Natural killer cell (primary cell): Measurements from ENCODE around the gene MGARP. TPM values are rescaled to one million over a fixed set of nuclear protein-coding genes. Genes with fewer than 3 reads are reported as not detected.

Experiments
- ATAC-seq, 3 donors: fragments of 150-1000 bp in 2 of 3; fragments of 200-7000 bp in 1 of 3; cut with Tn5 transposase; 1 replicate in 1 of 3; 2 replicates in 2 of 3; pipeline ENCODE4 v1.10.0; 2021; ENCODE audit warnings: mild to moderate bottlenecking in 2 of 3, moderate library complexity in 2 of 3
- DNase-seq, 2 donors: peaks; one replicate each; pipeline versions ENCODE4 v3.0.0 to v3.0.0-alpha.2; 2013 to 2021; ENCODE audit warnings: mixed read lengths in 1 of 2
- H3K27ac ChIP-seq: one replicate; pipeline ENCODE4 v1.5.1; 2013; ENCODE audit warnings: mild to moderate bottlenecking, low read length
- H3K27me3 ChIP-seq: one replicate; pipeline ENCODE4 v1.6.1; 2013; ENCODE audit warnings: low read length; ENCODE audit not compliant: control insufficient read depth, insufficient read depth
- H3K36me3 ChIP-seq: one replicate; pipeline ENCODE4 v1.6.1; 2013; ENCODE audit warnings: low read length; ENCODE audit not compliant: control insufficient read depth, insufficient read depth
- H3K4me1 ChIP-seq: one replicate; pipeline ENCODE4 v1.6.1; 2013; ENCODE audit warnings: low read length; ENCODE audit not compliant: control insufficient read depth, insufficient read depth
- H3K4me3 ChIP-seq: one replicate; pipeline ENCODE4 v1.5.1; 2013; ENCODE audit warnings: low read length
- H3K9me3 ChIP-seq: one replicate; pipeline ENCODE4 v1.6.1; 2013; ENCODE audit warnings: low read length; ENCODE audit not compliant: control insufficient read depth, insufficient read depth
- H3K27ac Mint-ChIP-seq, 2 donors: one replicate each; pipeline ENCODE4 v1.8.0; 2022; ENCODE audit warnings: mild to moderate bottlenecking in 2 of 2, mixed read lengths in 2 of 2, moderate library complexity in 1 of 2
- H3K27me3 Mint-ChIP-seq, 2 donors: one replicate each; pipeline ENCODE4 v1.8.0; 2022; ENCODE audit warnings: low read depth in 2 of 2, mixed read lengths in 2 of 2
- H3K36me3 Mint-ChIP-seq: one replicate; pipeline ENCODE4 v1.8.0; 2022; ENCODE audit warnings: mixed read lengths
- H3K4me1 Mint-ChIP-seq, 2 donors: one replicate each; pipeline ENCODE4 v1.8.0; 2022; ENCODE audit warnings: mixed read lengths in 2 of 2
- H3K4me3 Mint-ChIP-seq: one replicate; pipeline ENCODE4 v1.8.0; 2022; ENCODE audit warnings: mild to moderate bottlenecking, moderate library complexity, mixed read lengths
- H3K9me3 Mint-ChIP-seq, 2 donors: one replicate each; pipeline ENCODE4 v1.8.0; 2022; ENCODE audit warnings: mixed read lengths in 2 of 2
- WGBS: methylation state at CpG from one replicate; pipeline ENCODE4 v1.1.7; 2013; ENCODE audit warnings: missing lambda C conversion rate; ENCODE audit not compliant: insufficient coverage; 5-methylcytosine and 5-hydroxymethylcytosine counted together
- intact Hi-C: fragments of 100-400 bp; cut with micrococcal nuclease; formaldehyde crosslinking; loops from one replicate; pipeline ENCODE4 v1.14.2; 2022
- total RNA-seq, 4 donors: library from RNA; stranded (reverse); fragments of 120-200 nt in 1 of 4; gene quantifications; one replicate each; pipeline versions ENCODE4 v1.2.3 to v1.2.4, GENCODE V29; 2013 to 2022
- TF ChIP-seq, protein P1 (sequence below): fragments of 200-600 bp; IDR thresholded peaks from one replicate; pipeline ENCODE4 v1.8.0; 2022; ENCODE audit warnings: antibody characterized with exemption

MGARP gene
- total RNA-seq, 3 donors from 2014 or later (not counting 1 experiment from before 2014, with no cell fraction given), result 0.35 to 0.78 (median 0.63) TPM

DNA sequence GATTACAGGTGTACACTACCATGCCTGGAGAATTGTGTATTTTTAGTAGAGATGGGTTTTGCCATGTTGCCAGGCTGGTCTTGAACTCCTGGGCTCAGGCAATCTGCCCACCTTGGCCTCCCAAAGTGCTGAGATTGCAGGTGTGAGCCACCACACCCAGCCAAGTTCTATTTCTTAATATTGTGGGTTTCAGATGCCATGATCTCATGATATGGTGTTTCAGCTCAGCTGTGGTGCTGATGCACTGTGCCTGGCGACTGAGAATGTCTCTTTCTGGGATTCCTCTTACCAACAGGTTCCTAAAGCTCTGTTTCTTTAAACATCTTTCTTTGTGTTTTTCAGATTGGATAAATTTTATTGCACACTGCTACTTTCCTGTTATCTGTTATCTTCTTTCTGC lies 39.5 kb upstream of the MGARP start:
- intact Hi-C loops, result no loop called here
- H3K27ac Mint-ChIP-seq, result peak overlapping the region in 1 of 2 donors; percentile 53

DNA sequence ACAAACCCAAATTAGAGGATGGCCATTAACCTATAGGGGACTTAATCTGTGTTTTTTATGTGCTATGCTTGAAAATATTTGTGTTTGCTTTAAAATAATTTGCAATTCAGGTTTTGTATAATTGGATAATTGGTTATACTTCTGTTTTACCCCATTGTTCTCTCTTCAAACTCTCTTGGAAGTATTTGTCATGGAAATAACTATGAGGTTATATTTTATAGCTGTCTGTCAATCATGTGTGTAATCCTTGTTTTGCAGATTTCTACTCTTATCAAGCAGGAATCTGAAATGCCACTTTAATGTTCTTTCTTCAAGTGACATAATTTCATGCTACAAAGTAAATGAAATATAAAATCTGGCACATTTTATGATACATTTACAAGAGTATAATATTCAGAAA lies 37.6 kb upstream of the MGARP start:
- H3K4me3 ChIP-seq, result no peak overlapping the region
- H3K9me3 ChIP-seq, result no peaks in the 10 kb centered on the region
- Mint-ChIP-seq H3K4me1 (peaks cover 79 to 86% of the 10 kb centered on the region in 2 donors), H3K27me3 (no peaks in the 10 kb centered on the region), H3K27ac (peak overlapping the region; percentile 62 to 65), H3K4me3 (no peak overlapping the region), H3K9me3 (no peaks in the 10 kb centered on the region), H3K36me3 (no peaks in the 10 kb centered on the region)
- TF ChIP-seq, protein P1, sequence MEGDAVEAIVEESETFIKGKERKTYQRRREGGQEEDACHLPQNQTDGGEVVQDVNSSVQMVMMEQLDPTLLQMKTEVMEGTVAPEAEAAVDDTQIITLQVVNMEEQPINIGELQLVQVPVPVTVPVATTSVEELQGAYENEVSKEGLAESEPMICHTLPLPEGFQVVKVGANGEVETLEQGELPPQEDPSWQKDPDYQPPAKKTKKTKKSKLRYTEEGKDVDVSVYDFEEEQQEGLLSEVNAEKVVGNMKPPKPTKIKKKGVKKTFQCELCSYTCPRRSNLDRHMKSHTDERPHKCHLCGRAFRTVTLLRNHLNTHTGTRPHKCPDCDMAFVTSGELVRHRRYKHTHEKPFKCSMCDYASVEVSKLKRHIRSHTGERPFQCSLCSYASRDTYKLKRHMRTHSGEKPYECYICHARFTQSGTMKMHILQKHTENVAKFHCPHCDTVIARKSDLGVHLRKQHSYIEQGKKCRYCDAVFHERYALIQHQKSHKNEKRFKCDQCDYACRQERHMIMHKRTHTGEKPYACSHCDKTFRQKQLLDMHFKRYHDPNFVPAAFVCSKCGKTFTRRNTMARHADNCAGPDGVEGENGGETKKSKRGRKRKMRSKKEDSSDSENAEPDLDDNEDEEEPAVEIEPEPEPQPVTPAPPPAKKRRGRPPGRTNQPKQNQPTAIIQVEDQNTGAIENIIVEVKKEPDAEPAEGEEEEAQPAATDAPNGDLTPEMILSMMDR, result no peak
- ATAC-seq (no peak), DNase-seq (no peak)
- no peaks in the 10 kb centered on the region for H3K36me3 ChIP-seq
- no peak overlapping the region for H3K27ac ChIP-seq
- H3K4me1 ChIP-seq, result peaks cover 26% of the 10 kb centered on the region
- no peaks in the 10 kb centered on the region for H3K27me3 ChIP-seq
- intact Hi-C loops, result no loop called here

More for the DNA sequence above, 39.5 kb upstream of the MGARP start:
- Histone ChIP-seq H3K27ac (no peak overlapping the region), H3K9me3 (no peaks in the 10 kb centered on the region), H3K4me1 (peaks cover 20% of the 10 kb centered on the region), H3K36me3 (no peaks in the 10 kb centered on the region), H3K27me3 (no peaks in the 10 kb centered on the region), H3K4me3 (no peak overlapping the region)
- H3K4me1 Mint-ChIP-seq, result peaks cover 76 to 81% of the 10 kb centered on the region in 2 donors
- H3K27me3 Mint-ChIP-seq, result no peaks in the 10 kb centered on the region
- no peaks in the 10 kb centered on the region for H3K36me3 Mint-ChIP-seq
- DNase-seq (no peak), ATAC-seq (no peak)
- no peaks in the 10 kb centered on the region for H3K9me3 Mint-ChIP-seq
- TF ChIP-seq, protein P1, result no peak
- 100% methylated on average over 1 of the region's 1 CpG for WGBS
- H3K4me3 Mint-ChIP-seq, result no peak overlapping the region

- no peaks in the 10 kb centered on the region for H3K27me3 Mint-ChIP-seq
- Histone ChIP-seq H3K27me3 (no peaks in the 10 kb centered on the region), H3K4me1 (peaks cover 22% of the 10 kb centered on the region), H3K4me3 (no peak overlapping the region), H3K36me3 (no peaks in the 10 kb centered on the region), H3K9me3 (no peaks in the 10 kb centered on the region), H3K27ac (peak overlapping the region; percentile 25)
- peak overlapping the region; percentile 62 to 65 for H3K27ac Mint-ChIP-seq
- H3K36me3 Mint-ChIP-seq, result no peaks in the 10 kb centered on the region
- no peaks in the 10 kb centered on the region for H3K9me3 Mint-ChIP-seq
- H3K4me3 Mint-ChIP-seq, result peak overlapping the region; percentile 47
- TF ChIP-seq, protein P1, result no peak
- intact Hi-C loops, result no loop called here
- ATAC-seq, result no peak
- peaks cover 79 to 86% of the 10 kb centered on the region in 2 donors for H3K4me1 Mint-ChIP-seq
- 98% methylated on average over 2 of the region's 2 CpGs for WGBS
- DNase-seq, result no peak
Observed at GRCh38 chr4:139316733-139317132, 36.7 kb upstream of the MGARP start.

GRCh38 chr4:139315221-139315675 lies 35.2 kb upstream of the MGARP start:
- Histone ChIP-seq H3K27me3 (no peaks in the 10 kb centered on the region), H3K36me3 (no peaks in the 10 kb centered on the region), H3K27ac (peak overlapping the region; percentile 61), H3K9me3 (no peaks in the 10 kb centered on the region), H3K4me1 (peaks cover 22% of the 10 kb centered on the region), H3K4me3 (no peak overlapping the region)
- intact Hi-C loops, result no loop called here
- 68% methylated on average over 6 of the region's 13 CpGs for WGBS
- TF ChIP-seq, protein P1, result no peak
- Mint-ChIP-seq H3K27ac (peak overlapping the region; percentile 62 to 65), H3K9me3 (no peaks in the 10 kb centered on the region), H3K4me1 (peaks cover 78% of the 10 kb centered on the region in 2 donors), H3K4me3 (peak overlapping the region; percentile 3), H3K36me3 (no peaks in the 10 kb centered on the region), H3K27me3 (no peaks in the 10 kb centered on the region)
- DNase-seq, result no peak
- no peak for ATAC-seq
